IMR-90 (cell line): ENCODE results near the gene EPAS1.

ENCODE experiments used
- BHLHE40 ChIP-seq: fragments of 150-350 bp; IDR thresholded peaks from 2 replicates; pipeline ENCODE4 v1.6.1; 2016; ENCODE audit warnings: mild to moderate bottlenecking, low read depth, low read length
- CEBPB ChIP-seq: IDR thresholded peaks from 2 replicates; pipeline ENCODE4 v1.6.1; 2012; ENCODE audit warnings: low read depth, low read length, improper control_type of control experiment
- POLR2A ChIP-seq: IDR thresholded peaks from 2 replicates; pipeline ENCODE4 v1.6.1; 2012; ENCODE audit warnings: mild to moderate bottlenecking, low read depth, low read length
- RFX5 ChIP-seq: IDR thresholded peaks from 2 replicates; pipeline ENCODE4 v1.8.0; 2012; ENCODE audit warnings: low read depth, mild to moderate bottlenecking, low read length, moderate library complexity
- TF ChIP-seq, protein P1 (sequence below): conservative IDR thresholded peaks from 2 replicates; pipeline ENCODE4 v1.5.1; 2012; ENCODE audit warnings: mild to moderate bottlenecking, low read depth, low read length, improper control_type of control experiment

DNA sequence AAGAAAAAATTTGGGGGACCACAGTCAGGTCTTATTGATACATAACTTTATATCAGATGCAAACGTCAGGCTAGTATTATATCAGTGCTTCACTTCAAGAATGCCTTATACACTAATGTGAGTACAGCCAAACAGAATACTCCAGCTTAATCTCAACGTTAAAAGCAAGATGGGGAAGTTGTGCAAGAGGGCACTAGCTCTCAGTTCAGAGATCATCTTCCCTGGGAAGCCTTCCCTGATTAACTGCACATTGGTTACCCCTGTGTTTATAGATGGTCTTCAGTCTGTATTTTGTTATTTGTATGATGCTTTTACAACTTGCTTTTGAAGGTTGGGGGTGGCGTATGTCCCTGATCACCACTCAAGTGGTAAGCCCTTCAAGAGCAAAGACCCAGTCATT is 11.4 kb downstream of the EPAS1 start:
- TF ChIP-seq, protein P1, sequence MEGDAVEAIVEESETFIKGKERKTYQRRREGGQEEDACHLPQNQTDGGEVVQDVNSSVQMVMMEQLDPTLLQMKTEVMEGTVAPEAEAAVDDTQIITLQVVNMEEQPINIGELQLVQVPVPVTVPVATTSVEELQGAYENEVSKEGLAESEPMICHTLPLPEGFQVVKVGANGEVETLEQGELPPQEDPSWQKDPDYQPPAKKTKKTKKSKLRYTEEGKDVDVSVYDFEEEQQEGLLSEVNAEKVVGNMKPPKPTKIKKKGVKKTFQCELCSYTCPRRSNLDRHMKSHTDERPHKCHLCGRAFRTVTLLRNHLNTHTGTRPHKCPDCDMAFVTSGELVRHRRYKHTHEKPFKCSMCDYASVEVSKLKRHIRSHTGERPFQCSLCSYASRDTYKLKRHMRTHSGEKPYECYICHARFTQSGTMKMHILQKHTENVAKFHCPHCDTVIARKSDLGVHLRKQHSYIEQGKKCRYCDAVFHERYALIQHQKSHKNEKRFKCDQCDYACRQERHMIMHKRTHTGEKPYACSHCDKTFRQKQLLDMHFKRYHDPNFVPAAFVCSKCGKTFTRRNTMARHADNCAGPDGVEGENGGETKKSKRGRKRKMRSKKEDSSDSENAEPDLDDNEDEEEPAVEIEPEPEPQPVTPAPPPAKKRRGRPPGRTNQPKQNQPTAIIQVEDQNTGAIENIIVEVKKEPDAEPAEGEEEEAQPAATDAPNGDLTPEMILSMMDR: no peak
- TF ChIP-seq BHLHE40 (no peak), CEBPB (peak; percentile 48), POLR2A (no peak), RFX5 (no peak)
